ENCODE measurements around the gene KRT38. TPM values are rescaled to one million over a fixed set of nuclear protein-coding genes. Genes with fewer than 3 reads are reported as not detected.
"Not testable (repeated sequence)": the region's sequence is repeated elsewhere in the genome, so short reads cannot be mapped to it uniquely, and the experiment has no call there.

Gene KRT38
- total RNA-seq, 3 donors from 2014 or later: not detected

- H3K4me1 ChIP-seq: no peaks in the 10 kb centered on the region
- DNase-seq (ENCODE audit: low spot score in 2 of 2): no peak
- TF ChIP-seq, protein P1, sequence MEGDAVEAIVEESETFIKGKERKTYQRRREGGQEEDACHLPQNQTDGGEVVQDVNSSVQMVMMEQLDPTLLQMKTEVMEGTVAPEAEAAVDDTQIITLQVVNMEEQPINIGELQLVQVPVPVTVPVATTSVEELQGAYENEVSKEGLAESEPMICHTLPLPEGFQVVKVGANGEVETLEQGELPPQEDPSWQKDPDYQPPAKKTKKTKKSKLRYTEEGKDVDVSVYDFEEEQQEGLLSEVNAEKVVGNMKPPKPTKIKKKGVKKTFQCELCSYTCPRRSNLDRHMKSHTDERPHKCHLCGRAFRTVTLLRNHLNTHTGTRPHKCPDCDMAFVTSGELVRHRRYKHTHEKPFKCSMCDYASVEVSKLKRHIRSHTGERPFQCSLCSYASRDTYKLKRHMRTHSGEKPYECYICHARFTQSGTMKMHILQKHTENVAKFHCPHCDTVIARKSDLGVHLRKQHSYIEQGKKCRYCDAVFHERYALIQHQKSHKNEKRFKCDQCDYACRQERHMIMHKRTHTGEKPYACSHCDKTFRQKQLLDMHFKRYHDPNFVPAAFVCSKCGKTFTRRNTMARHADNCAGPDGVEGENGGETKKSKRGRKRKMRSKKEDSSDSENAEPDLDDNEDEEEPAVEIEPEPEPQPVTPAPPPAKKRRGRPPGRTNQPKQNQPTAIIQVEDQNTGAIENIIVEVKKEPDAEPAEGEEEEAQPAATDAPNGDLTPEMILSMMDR (IDR thresholded peaks at IDR 0.05): no peak
- TF ChIP-seq POLR2AphosphoS5 (IDR thresholded peaks at IDR 0.05): no peak
- no peak overlapping the region for H3K27ac ChIP-seq
- H3K9me3 ChIP-seq: no peaks in the 10 kb centered on the region
- intact Hi-C loops (cut with DNase I; ENCODE audit: low total_unique reads): no loop called here
- H3K36me3 ChIP-seq: no peaks in the 10 kb centered on the region
- H3K4me3 ChIP-seq: no peak overlapping the region
- H3K27me3 ChIP-seq: no peaks in the 10 kb centered on the region
Measured at GRCh38 chr17:41395611-41396010, 45.2 kb downstream of the KRT38 start.

- H3K36me3 ChIP-seq; H3K9me3 ChIP-seq; H3K27me3 ChIP-seq; H3K27ac ChIP-seq; H3K4me3 ChIP-seq; intact Hi-C loops (cut with DNase I; ENCODE audit: low total_unique reads); H3K4me1 ChIP-seq; DNase-seq (ENCODE audit: low spot score in 2 of 2): not testable (repeated sequence)
Measured at GRCh38 chr17:41395044-41395443, 45.7 kb downstream of the KRT38 start.

DNA sequence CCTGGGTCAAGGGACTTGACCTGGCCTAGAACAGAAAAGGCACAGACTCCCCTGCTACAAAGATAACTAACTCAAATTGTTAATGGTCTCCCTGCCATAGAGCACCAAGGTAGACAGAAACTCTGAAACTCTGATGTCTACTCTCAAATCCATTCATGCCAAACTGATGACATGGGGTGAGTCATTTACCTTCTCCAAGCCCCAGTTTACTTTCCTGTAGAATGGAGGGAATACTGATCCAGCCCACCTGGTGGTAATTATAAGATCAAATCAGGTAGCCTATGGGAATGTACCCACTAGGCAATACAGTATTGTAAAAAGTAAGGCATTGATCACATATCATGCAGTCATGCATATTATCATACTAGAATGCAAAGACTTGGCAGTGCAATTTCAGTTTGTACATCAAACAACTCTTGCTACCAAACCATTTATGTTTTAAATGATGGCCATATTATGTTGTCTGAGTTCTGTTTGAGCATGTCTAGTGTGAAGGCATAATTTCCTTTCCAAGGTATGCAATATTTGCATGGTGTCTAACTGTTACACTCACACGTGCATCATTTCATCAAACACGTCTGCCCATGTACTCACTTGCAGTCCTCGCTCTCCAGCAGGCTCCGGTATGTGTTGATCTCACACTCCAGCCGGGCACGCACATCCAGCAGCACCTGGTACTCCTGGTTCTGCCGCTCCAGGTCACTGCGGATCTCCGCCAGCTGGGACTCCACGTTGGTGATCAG lies 46.4 kb downstream of the KRT38 start:
- H3K27me3 ChIP-seq: no peaks in the 10 kb centered on the region

GRCh38 chr17:41393826-41394225 lies 47.0 kb downstream of the KRT38 start:
- no peak overlapping the region for H3K4me3 ChIP-seq
- H3K27ac ChIP-seq: no peak overlapping the region
- H3K27me3 ChIP-seq: no peaks in the 10 kb centered on the region
- no peaks in the 10 kb centered on the region for H3K9me3 ChIP-seq
- intact Hi-C loops (cut with DNase I; ENCODE audit: low total_unique reads): no loop called here
- no peaks in the 10 kb centered on the region for H3K4me1 ChIP-seq
- DNase-seq (ENCODE audit: low spot score in 2 of 2): no peak
- no peaks in the 10 kb centered on the region for H3K36me3 ChIP-seq
- TF ChIP-seq POLR2A (IDR thresholded peaks at IDR 0.05) (no peak), POLR2AphosphoS5 (IDR thresholded peaks at IDR 0.05) (no peak)
- TF ChIP-seq, protein P1 (IDR thresholded peaks at IDR 0.05): no peak

More for the DNA sequence above, 46.4 kb downstream of the KRT38 start:
- Histone ChIP-seq H3K27ac (no peak overlapping the region), H3K4me3 (no peak overlapping the region), H3K36me3 (no peaks in the 10 kb centered on the region), H3K9me3 (no peaks in the 10 kb centered on the region), H3K4me1 (no peaks in the 10 kb centered on the region)
- TF ChIP-seq POLR2A (IDR thresholded peaks at IDR 0.05) (no peak), POLR2AphosphoS5 (IDR thresholded peaks at IDR 0.05) (no peak)
- no peak for DNase-seq (ENCODE audit: low spot score in 2 of 2)
- intact Hi-C loops (cut with DNase I; ENCODE audit: low total_unique reads): no loop called here

- Histone ChIP-seq H3K4me3 (no peak overlapping the region), H3K9me3 (no peaks in the 10 kb centered on the region), H3K27me3 (no peaks in the 10 kb centered on the region), H3K36me3 (no peaks in the 10 kb centered on the region), H3K27ac (no peak overlapping the region), H3K4me1 (no peaks in the 10 kb centered on the region)
- no peak for TF ChIP-seq POLR2A (IDR thresholded peaks at IDR 0.05)
- TF ChIP-seq, protein P1 (IDR thresholded peaks at IDR 0.05): no peak
- TF ChIP-seq POLR2AphosphoS5 (IDR thresholded peaks at IDR 0.05): no peak
- intact Hi-C loops (cut with DNase I; ENCODE audit: low total_unique reads): no loop called here
- DNase-seq (ENCODE audit: low spot score in 2 of 2): no peak
Measured at GRCh38 chr17:41393294-41393693, 47.5 kb downstream of the KRT38 start.

DNA sequence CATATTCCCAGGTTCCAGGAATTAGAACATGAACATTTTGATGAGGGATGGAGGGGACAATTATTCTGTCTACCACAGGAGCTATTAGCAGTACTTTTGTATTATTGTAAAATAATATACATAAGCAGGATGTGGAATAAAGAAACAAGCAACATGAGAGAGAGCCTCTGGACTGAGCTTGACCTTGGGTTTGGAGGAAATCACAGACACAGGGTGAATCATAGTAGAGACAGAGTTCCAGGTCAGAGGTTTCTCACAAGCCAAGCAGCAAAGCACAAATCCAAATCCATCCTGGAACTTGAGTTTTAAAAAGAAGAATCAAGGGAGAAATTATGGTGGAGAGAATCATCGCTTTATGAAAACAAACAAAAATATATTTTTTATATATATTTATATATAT lies 48.5 kb downstream of the KRT38 start:
- TF ChIP-seq POLR2AphosphoS5 (IDR thresholded peaks at IDR 0.05) (no peak), POLR2A (IDR thresholded peaks at IDR 0.05) (no peak)
- TF ChIP-seq, protein P1 (IDR thresholded peaks at IDR 0.05): no peak
- no peaks in the 10 kb centered on the region for H3K27me3 ChIP-seq
- no peaks in the 10 kb centered on the region for H3K9me3 ChIP-seq
- no peak for DNase-seq (ENCODE audit: low spot score in 2 of 2)
- H3K4me1 ChIP-seq: no peaks in the 10 kb centered on the region
- H3K36me3 ChIP-seq: no peaks in the 10 kb centered on the region
- intact Hi-C loops (cut with DNase I; ENCODE audit: low total_unique reads): no loop called here
- H3K4me3 ChIP-seq: no peak overlapping the region
- no peak overlapping the region for H3K27ac ChIP-seq
